ENCODE measurements around the gene THRB.

The THRB gene

GRCh38 chr3:24086617-24087404 lies 407.8 kb downstream of the THRB start:
- DNase-seq, result no peak

GRCh38 chr3:24086206-24086605 lies 408.4 kb downstream of the THRB start:
- no peak for DNase-seq

- no peak for DNase-seq
Measured at GRCh38 chr3:24072193-24072592, 422.5 kb downstream of the THRB start.

GRCh38 chr3:24069045-24069444 lies 425.6 kb downstream of the THRB start:
- DNase-seq, result no peak

- no peak for DNase-seq
Measured at GRCh38 chr3:24067483-24067882, 427.2 kb downstream of the THRB start.
